ENCODE data around the gene ASH1L.

GRCh38 chr1:155570593-155570990 lies 8.0 kb upstream of the ASH1L start:
- TF ChIP-seq ELF4 (IDR thresholded peaks at IDR 0.05) (no peak), SP1 (IDR thresholded peaks at IDR 0.05) (no peak), BHLHE40 (IDR thresholded peaks at IDR 0.05; ENCODE audit: borderline replicate concordance) (no peak), SUZ12 (IDR thresholded peaks at IDR 0.05) (no peak), FOXM1 (IDR thresholded peaks at IDR 0.05; ENCODE audit: borderline replicate concordance) (no peak), ARNT (IDR thresholded peaks at IDR 0.05) (no peak), FOXA1 (IDR thresholded peaks at IDR 0.05) (no peak), L3MBTL2 (conservative IDR thresholded peaks at IDR 0.05) (no peak), TARDBP (IDR thresholded peaks at IDR 0.05) (no peak)
